PC-3 (cell line): Measurements from ENCODE around the gene TSC22D3. TPM values are rescaled to one million over a fixed set of nuclear protein-coding genes. Genes with fewer than 3 reads are reported as not detected.
A peak's percentile ranks its signal among the peaks of the same experiment; 100 is the strongest.

Source experiments
- ATAC-seq: fragments of 200-7000 bp; cut with Tn5 transposase; 2 replicates; pipeline ENCODE4 v1.9.1; 2020; ENCODE audit warnings: mild to moderate bottlenecking, moderate library complexity
- BruUV-seq: library from RNA; stranded (reverse); fragments of 400-500 nt; replicated peaks from 2 replicates; lab custom pipeline; 2021; lab: Mats Ljungman, UMichigan
- CTCF ChIA-PET: fragments of 300-600 bp; sonication (Branson Sonifier 250); formaldehyde crosslinking; loops from one replicate; lab custom pipeline; 2022; ENCODE audit warnings: antibody characterized with exemption; lab: Charles Lee
- POLR2A ChIA-PET: fragments of 300-600 bp; sonication (Branson Sonifier 250); formaldehyde crosslinking; loops from one replicate; lab custom pipeline; 2022; ENCODE audit warnings: antibody characterized with exemption; ENCODE audit not compliant: unreplicated experiment; lab: Charles Lee
- DNase-seq: peaks from one replicate; pipeline ENCODE4 v3.0.0-alpha.2; 2015
- H2AFZ ChIP-seq: fragments of 300-600 bp; sonication (generic); 2 replicates; pipeline ENCODE4 v1.6.0; 2016; ENCODE audit warnings: antibody characterized with exemption, low read length
- H3F3A ChIP-seq: fragments of 300-600 bp; sonication (generic); one replicate; pipeline ENCODE4 v1.6.0; 2017; ENCODE audit warnings: antibody characterized with exemption, low read length, control low read depth, mild to moderate bottlenecking; ENCODE audit not compliant: unreplicated experiment
- H3K27ac ChIP-seq: fragments of 300-600 bp; sonication (generic); 2 replicates; pipeline ENCODE4 v1.5.1; 2016; ENCODE audit warnings: mild to moderate bottlenecking, low read length
- H3K27me3 ChIP-seq: fragments of 300-600 bp; sonication (generic); 2 replicates; pipeline ENCODE4 v1.6.1; 2016; ENCODE audit warnings: low read length, mixed read lengths
- H3K36me3 ChIP-seq: fragments of 300-600 bp; sonication (generic); 2 replicates; pipeline ENCODE4 v1.6.1; 2016; ENCODE audit warnings: low read depth, mixed run types, low read length, mixed read lengths
- H3K4me1 ChIP-seq: fragments of 300-600 bp; sonication (generic); 2 replicates; pipeline ENCODE4 v1.5.1; 2016; ENCODE audit warnings: low read length; ENCODE audit not compliant: insufficient read depth
- H3K4me2 ChIP-seq: fragments of 300-600 bp; sonication (generic); 2 replicates; pipeline ENCODE4 v1.6.0; 2016; ENCODE audit warnings: low read length
- H3K4me3 ChIP-seq: fragments of 300-600 bp; sonication (generic); 2 replicates; pipeline ENCODE4 v1.5.1; 2016; ENCODE audit warnings: mild to moderate bottlenecking, low read length, mixed read lengths
- H3K79me2 ChIP-seq: fragments of 300-600 bp; sonication (generic); 2 replicates; pipeline ENCODE4 v1.6.1; 2017; ENCODE audit warnings: low read length, mixed read lengths
- H3K9ac ChIP-seq: fragments of 300-600 bp; sonication (generic); 2 replicates; pipeline ENCODE4 v1.6.0; 2016; ENCODE audit warnings: mild to moderate bottlenecking, low read length
- H3K9me2 ChIP-seq: fragments of 300-600 bp; sonication (generic); replicated peaks from 2 replicates; pipeline ENCODE4 v1.6.1; 2016; ENCODE audit warnings: mixed run types, low read length, mixed read lengths
- H3K9me3 ChIP-seq: fragments of 300-600 bp; sonication (generic); 2 replicates; pipeline ENCODE4 v1.6.1; 2016; ENCODE audit warnings: low read length, mixed read lengths
- H4K20me1 ChIP-seq: fragments of 300-600 bp; sonication (generic); 2 replicates; pipeline ENCODE4 v1.6.1; 2016; ENCODE audit warnings: low read length, mixed read lengths
- CTCF ChIP-seq: fragments of 300-600 bp; sonication (generic); conservative IDR thresholded peaks from 2 replicates; pipeline ENCODE4 v1.5.1; 2017; ENCODE audit warnings: antibody characterized with exemption, low read depth, mild to moderate bottlenecking, low read length
- EZH2 ChIP-seq: fragments of 300-600 bp; sonication (generic); IDR thresholded peaks from one replicate; pipeline ENCODE4 v1.6.1; 2017; ENCODE audit warnings: antibody characterized with exemption, mild to moderate bottlenecking, low read length; ENCODE audit not compliant: unreplicated experiment
- EZH2phosphoT487 ChIP-seq: fragments of 300-600 bp; sonication (generic); IDR thresholded peaks from 2 replicates; pipeline ENCODE4 v1.6.1; 2018; ENCODE audit warnings: mild to moderate bottlenecking, antibody characterized with exemption, low read length, borderline replicate concordance
- intact Hi-C: fragments of 100-400 bp; cut with micrococcal nuclease; formaldehyde crosslinking; loops from 2 replicates; pipeline ENCODE4 v1.9.0; 2023
- total RNA-seq: library from RNA; depleted of rRNA; stranded (reverse); fragments of >200 nt; gene quantifications from 2 replicates; pipeline ENCODE4 v1.2.3, GENCODE V29; 2014

Gene TSC22D3
- total RNA-seq, 1 experiment from 2014 or later = 17.8 TPM

GRCh38 chrX:107676559-107677378 is 98.8 kb downstream of the TSC22D3 start:
- Histone ChIP-seq H3K9me3 (no peaks in the 10 kb centered on the region), H4K20me1 (no peaks in the 10 kb centered on the region), H3K27ac (peak overlapping the region; percentile 78), H3K4me3 (peak overlapping the region; percentile 75), H3K79me2 (peaks cover 18% of the 10 kb centered on the region), H3F3A (no peaks in the 10 kb centered on the region), H3K9me2 (no peaks in the 10 kb centered on the region), H3K36me3 (no peaks in the 10 kb centered on the region), H3K4me1 (peaks cover 28% of the 10 kb centered on the region), H2AFZ (peak overlapping the region; percentile 54), H3K9ac (peak overlapping the region; percentile 91), H3K27me3 (no peaks in the 10 kb centered on the region), H3K4me2 (peak overlapping the region; percentile 87)
- ATAC-seq (peak; percentile 77), DNase-seq (peak; percentile 80)
- TSS peak; percentile 54 for BruUV-seq
- TF ChIP-seq EZH2phosphoT487 = no peak
- TF ChIP-seq CTCF = no peak
- no peak for TF ChIP-seq EZH2
- ChIA-PET POLR2A (interaction anchor here (0.7 kb wide), 1 partner anchor 9 kb away, joined by 7 read pairs; no protein-coding TSS in a partner anchor), CTCF (interaction anchor here (1.7 kb wide), 1 partner anchor 40 kb away, joined by 6 read pairs; no protein-coding TSS in a partner anchor)
- intact Hi-C loops = loop anchor here (1.0 to 5.0 kb wide), 3 partner anchors 35 to 396 kb away; no protein-coding TSS in a partner anchor

GRCh38 chrX:107675823-107676555 is 99.6 kb downstream of the TSC22D3 start:
- TF ChIP-seq EZH2 = no peak
- TF ChIP-seq CTCF = no peak
- no peak for TF ChIP-seq EZH2phosphoT487
- no peaks in the 10 kb centered on the region for H3K36me3 ChIP-seq
- ChIA-PET POLR2A (interaction anchor here (0.6 to 0.7 kb wide), 2 partner anchors 10 to 36 kb away, joined by 7 read pairs; no protein-coding TSS in a partner anchor), CTCF (interaction anchor here (0.6 to 1.7 kb wide), 2 partner anchors 41 to 218 kb away, joined by 3 to 6 read pairs; no protein-coding TSS in a partner anchor)
- BruUV-seq = no TSS peak
- H3K79me2 ChIP-seq = peaks cover 18% of the 10 kb centered on the region
- peaks cover 28% of the 10 kb centered on the region for H3K4me1 ChIP-seq
- no peaks in the 10 kb centered on the region for H3K9me3 ChIP-seq
- peak overlapping the region; percentile 91 for H3K9ac ChIP-seq
- H4K20me1 ChIP-seq = no peaks in the 10 kb centered on the region
- no peaks in the 10 kb centered on the region for H3K9me2 ChIP-seq
- H3K27me3 ChIP-seq = no peaks in the 10 kb centered on the region
- peak overlapping the region; percentile 87 for H3K4me2 ChIP-seq
- DNase-seq (no peak), ATAC-seq (peak; percentile 8)
- peak overlapping the region; percentile 54 for H2AFZ ChIP-seq
- H3K4me3 ChIP-seq = peak overlapping the region; percentile 75
- no peaks in the 10 kb centered on the region for H3F3A ChIP-seq
- intact Hi-C loops = loop anchor here (5.0 kb wide), 1 partner anchor 396 kb away; no protein-coding TSS in a partner anchor
- H3K27ac ChIP-seq = peak overlapping the region; percentile 78
